Measurements from ENCODE around the gene TAAR6.

DNA sequence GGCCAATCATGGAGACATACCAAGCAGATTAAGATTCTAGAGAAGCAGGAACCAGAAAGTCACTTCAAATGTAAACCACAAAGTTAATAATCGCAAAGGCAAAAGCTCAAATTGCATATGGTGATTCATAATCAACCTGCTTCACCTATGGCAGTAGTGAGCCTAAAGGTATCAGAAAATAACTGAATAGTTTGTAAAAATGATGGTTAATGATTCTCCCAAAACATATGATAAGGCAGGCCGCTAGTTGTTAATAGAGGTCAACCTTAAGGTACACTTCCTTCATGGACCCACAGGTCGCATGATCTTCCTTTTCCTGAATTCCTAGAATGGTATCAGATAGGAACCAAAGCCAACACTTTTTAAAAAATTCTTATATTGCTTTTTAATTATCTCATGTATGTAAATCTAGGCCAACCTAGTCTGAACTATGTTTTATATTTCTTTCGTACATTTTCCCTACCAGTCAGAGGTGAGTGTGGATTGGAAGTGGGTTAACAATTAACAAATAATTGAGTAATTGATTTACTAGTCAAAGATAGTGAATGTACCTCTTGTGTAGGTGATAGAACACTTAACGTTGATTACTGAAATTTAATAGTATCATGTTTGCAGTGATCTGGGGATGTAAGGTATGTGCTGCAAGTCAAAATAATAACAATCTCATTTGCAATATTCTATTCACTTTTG is 37.6 kb downstream of the TAAR6 start:
- TF ChIP-seq, protein P1, sequence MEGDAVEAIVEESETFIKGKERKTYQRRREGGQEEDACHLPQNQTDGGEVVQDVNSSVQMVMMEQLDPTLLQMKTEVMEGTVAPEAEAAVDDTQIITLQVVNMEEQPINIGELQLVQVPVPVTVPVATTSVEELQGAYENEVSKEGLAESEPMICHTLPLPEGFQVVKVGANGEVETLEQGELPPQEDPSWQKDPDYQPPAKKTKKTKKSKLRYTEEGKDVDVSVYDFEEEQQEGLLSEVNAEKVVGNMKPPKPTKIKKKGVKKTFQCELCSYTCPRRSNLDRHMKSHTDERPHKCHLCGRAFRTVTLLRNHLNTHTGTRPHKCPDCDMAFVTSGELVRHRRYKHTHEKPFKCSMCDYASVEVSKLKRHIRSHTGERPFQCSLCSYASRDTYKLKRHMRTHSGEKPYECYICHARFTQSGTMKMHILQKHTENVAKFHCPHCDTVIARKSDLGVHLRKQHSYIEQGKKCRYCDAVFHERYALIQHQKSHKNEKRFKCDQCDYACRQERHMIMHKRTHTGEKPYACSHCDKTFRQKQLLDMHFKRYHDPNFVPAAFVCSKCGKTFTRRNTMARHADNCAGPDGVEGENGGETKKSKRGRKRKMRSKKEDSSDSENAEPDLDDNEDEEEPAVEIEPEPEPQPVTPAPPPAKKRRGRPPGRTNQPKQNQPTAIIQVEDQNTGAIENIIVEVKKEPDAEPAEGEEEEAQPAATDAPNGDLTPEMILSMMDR (IDR thresholded peaks at IDR 0.05): no peak
- TF ChIP-seq FOXM1 (IDR thresholded peaks at IDR 0.05; ENCODE audit: low read depth): no peak

All from SK-N-SH (cell line).